HG02938 (cell line): ENCODE results near the gene APEH.

Experiments used
- ATAC-seq: cut with Tn5 transposase; IDR thresholded peaks from one replicate; pipeline ENCODE4 v1.9.1; 2021; ENCODE audit warnings: mild to moderate bottlenecking, moderate library complexity; ENCODE audit not compliant: unreplicated experiment

Gene APEH

DNA sequence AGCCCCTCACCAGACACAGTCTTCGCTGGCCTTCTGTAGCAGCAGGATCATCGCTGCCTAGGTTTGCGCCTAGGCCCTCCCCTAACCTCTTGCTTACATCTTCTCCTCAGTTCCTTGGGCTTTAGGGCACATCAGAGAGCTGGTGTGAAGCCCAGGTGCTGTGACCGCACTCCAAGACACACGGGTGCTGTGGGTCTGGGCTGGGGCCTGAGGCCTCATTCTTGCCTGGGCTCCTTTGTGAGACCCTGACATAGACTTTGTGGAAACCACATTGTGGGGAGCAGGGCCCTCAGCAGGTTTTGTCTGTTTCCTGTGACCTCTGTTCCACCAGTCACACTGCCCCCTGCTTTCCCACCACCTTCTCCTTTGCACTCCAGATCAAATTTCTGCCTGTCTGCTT is 37.3 kb downstream of the APEH start:
- no peak for ATAC-seq

DNA sequence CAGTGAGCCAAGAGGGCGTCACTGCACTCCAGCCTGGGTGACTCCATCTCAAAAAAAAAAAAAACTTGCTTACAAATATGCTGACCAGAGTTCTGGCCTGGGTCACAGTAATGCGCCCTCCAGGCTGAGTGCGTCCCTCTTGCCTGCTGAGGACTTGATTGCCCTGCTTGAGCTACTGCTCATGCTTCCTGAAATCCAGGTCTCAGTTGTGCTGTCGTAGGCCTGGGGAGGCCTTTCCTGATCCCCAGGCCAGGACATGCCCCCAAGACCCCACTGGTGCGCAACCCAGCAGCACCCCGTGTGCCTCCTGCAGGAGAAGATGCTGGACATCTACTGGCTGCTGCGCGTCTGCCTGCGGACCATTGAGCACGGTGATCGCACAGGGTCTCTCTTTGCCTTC is 38.0 kb downstream of the APEH start:
- no peak for ATAC-seq

- ATAC-seq = no peak
These were observed 38.6 kb downstream of the APEH start for GRCh38 chr3:49712631-49713317.

GRCh38 chr3:49713336-49714105 is 39.4 kb downstream of the APEH start:
- no peak for ATAC-seq

DNA sequence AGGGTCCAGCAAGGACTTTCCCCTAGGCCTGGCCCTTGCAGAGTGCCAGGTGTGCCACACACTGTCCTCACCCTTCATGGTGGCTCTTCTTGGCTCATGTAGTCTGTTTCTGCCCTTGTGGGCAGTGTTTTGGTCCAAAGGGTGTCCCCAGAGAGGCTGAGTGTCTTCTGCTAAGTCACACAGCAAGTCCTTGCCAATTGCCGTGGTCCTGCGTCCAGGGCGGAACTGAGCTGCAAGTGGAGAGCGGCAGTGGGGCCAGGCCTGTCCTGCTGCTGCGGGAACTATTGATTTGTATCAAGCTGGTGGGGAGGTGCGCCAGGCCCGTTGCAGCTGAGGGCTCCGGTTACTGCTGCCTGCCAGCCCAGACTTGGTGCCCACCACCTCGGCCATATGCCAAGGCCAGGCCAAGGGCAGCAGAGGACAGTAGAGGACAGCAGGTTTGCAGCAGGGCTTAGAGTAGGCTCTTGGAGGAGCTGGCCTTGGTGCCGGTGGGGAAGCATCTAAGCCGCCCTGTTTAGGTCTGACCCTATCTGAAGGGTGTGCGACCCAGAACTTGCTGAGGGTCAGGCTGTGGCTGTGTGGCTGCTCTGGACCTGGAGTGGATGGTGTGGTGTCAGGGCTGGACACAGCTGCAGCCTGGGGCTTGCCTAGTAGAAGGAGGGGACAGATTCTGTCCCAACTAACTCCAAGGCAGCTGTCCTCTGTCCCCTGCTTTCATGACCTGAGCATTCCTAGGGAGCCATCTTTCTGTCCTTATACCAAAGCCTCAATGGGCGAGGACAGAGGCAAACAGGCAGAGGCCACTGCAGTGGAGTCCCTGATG is 40.8 kb downstream of the APEH start:
- ATAC-seq = no peak

GRCh38 chr3:49715611-49716121 is 41.5 kb downstream of the APEH start:
- no peak for ATAC-seq

DNA sequence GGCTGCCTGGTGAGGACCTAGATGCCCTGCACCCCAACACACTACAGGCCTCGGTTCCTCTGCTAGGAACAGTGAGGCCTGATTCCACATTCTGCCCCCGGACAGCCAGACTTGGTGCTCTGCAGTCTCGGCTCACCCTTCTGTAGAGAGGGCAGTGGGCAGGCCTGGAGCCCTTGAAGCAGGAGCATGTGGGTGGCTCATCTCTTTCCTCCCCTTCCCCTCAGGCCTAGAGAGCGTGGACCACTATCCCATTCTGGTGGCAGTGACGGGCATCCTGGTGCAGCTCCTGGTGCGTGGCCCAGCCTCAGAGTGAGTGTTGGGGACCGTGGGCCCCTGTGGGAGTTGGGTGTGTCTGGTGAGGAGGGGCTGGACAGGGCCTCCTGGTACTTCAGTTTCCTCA is 42.0 kb downstream of the APEH start:
- ATAC-seq = no peak

DNA sequence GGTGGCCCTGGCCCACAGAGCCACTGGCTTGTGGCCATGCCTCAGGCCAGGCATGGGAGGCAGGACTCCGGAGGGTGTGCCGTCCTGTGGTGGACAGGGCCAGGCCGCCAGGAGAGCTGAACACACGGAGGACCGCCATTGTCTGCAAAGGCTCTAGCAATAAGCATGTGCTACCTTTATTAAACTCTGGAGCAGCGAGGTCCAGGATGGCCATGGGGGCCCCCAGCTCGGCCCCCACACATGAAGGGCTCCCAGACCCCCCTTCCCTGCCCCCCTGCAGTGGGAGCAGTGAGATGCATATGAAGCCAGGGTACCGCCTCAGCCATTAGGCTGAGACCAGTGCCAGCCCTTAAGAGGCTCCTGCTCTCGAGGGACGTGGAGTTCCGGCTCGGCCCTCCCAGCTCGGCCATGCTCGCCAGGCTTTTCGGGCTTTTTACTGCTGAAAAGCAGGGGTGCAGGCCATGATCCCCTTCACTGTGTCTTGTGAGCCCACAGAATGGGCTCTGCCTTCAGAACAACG is 42.6 kb downstream of the APEH start:
- no peak for ATAC-seq

GRCh38 chr3:49717211-49717958 is 43.2 kb downstream of the APEH start:
- no peak for ATAC-seq

DNA sequence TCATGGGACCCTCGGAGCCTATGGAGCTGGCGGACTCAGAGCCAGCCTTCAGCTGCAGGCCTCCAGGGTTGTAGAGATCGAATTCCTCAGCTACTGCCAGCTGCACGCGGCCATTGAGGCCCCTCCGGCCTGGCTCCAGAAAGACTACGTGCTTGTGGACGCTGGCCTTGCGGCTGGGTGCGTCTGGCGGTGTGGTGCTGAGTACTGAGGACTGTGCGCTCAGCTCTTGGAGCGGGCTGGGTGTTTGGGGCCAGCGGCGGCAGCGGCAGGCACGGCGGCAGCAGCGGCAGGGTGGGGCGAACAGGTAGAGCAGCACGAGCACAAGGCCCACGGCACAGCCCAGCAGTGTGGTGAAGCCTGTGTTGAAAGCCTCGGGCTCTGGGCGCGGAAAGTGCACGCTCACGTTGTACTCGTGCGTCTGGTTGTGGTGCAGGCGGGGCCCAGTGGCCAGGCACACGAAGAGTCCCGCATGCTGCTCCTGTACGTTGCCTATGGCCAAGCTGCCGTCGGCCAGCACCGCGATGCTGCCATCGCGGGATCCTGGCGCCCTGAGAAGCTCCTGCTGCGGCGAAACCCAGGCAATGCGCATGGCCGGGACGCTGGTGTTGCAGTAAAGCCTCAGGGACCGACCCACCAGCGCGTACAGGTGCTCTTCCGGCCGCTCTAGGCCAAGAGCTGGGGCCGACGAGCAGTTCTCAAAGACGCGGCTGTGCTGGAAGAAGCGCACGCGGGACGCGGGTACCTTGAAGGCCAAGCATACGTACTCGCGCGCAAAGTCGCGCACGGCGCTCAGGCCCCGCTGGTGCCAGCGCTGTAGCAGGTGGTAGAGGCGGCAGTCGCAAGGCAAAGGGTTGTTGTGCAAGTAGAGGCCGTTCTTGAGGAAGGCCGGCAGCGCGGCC is 44.1 kb downstream of the APEH start:
- ATAC-seq = no peak

DNA sequence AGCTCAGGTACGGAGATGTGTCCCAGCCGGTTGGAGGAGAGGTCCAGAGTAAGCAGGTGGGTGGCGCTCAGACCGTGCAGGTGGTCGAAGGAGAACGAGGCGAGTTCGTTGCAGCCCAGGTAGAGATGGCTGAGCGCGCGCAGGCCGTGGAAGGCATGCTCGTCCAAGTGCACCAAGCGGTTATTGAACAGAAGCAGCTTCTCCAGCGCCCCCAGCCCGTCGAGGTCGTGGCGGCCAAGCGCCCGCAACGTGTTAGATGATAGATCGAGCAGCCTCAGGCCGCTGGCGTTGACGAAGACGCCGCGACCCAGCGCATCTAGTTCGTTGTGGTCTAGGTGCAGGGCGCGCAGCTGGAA is 44.7 kb downstream of the APEH start:
- ATAC-seq = no peak

DNA sequence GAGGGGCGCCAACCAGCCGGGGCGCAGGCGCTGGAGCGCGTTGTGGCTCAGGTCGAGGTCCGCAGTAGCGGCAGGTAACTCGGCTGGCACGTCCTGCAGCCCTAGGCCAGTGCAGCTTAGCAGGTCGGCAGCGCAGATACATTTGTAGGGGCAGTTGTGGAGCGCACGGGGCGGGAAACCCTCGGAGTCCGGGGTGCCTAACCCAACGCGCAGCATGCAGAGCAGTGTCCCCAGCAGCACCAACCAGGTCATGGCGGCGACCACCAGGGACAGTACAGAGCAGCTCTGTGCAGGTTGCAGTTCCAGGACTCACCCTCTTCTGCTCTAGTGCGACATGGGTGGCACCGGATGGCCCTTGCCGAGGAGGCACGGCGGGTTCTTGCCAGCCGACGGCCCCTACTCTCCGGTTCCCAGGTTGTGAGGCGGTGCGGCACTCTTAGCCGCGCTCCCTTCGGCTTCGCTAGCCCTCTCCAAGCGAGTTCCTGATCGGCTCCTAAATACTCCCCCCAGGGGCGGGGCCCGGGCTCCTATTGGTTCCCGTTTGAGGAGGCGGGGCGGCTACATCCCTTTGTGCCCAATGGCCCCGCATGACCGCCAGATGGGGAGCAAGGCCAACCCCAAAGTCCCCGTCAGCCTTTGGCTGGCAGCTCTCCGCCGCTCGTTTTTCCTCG is 45.2 kb downstream of the APEH start, which contains the start of gene AMIGO3:
TSS of gene AMIGO3 (minus strand) at position 471 of the 671 bp plus-strand sequence. CDS start at position 252, 219 bp downstream.
- ATAC-seq = peak; percentile 50

DNA sequence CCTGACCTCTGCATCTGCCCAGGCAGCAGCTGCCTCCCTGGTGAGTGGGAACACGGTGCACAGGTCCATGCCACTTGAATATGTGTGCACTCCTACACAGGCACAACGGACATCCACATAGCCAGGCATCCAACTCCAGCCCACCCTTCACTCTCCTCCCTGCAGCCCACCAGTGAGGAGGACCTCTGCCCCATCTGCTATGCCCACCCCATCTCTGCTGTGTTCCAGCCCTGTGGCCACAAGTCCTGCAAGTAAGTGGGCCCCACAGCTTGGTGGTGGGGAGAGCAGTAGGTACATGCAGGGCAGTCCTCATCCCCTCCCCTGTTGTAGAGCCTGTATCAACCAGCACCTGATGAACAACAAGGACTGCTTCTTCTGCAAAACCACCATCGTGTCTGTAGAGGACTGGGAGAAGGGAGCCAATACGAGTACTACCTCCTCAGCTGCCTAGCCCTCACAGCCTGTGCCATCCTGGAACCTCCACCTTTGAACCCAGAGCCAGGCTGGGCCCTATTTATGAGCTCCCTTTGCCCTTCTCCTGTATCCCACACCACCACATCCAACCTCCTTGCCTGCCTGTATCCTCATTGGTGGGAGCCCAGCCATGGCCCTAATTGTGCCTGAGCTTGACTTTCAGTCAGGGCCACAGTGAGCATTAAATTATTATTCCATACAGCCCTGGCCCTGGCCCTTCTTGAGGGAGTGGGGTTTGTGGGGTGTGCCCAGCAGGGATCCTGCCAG is 46.9 kb downstream of the APEH start:
- no peak for ATAC-seq

GRCh38 chr3:49721596-49721895 is 47.4 kb downstream of the APEH start:
- no peak for ATAC-seq

GRCh38 chr3:49721896-49722781 is 48.0 kb downstream of the APEH start:
- no peak for ATAC-seq

DNA sequence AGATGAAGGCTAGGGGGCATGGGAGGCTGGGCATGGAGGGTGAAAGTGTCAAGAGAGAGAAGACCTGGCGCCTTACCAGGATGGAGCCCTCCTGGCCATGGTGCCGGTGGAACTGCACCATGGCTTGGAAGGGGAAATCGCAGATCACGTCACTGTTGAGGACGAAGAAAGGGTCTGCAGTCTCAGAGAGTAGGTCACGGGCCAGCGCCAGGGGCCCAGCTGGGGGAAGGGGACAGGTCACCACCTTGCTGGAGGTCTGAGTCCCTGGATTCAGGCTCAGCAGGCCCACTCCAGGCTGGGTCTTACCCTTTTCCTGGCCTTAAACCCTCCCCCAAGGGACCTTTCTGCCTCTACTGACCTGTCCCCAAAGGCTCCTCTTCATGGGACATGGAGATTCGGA is 48.7 kb downstream of the APEH start:
- ATAC-seq = no peak

- ATAC-seq = no peak
These were observed 49.1 kb downstream of the APEH start for GRCh38 chr3:49723296-49723627.
